Erythroblast (primary cell): ENCODE measurements around the gene SH2D3A.
"Not testable (repeated sequence)": the region's sequence is repeated elsewhere in the genome, so short reads cannot be mapped to it uniquely, and the experiment has no call there.

ENCODE experiments used
- DNase-seq, 2 experiments: peaks; one replicate each; lab custom pipeline; 2025; lab: John Stamatoyannopoulos, UW
- GATA1 ChIP-seq: IDR thresholded peaks from 2 replicates; pipeline ENCODE4 v1.6.1; 2011; ENCODE audit warnings: low read depth, mild to moderate bottlenecking, control low read depth, low read length, moderate library complexity
- POLR2A ChIP-seq: IDR thresholded peaks from 2 replicates; pipeline ENCODE4 v1.6.1; 2011; ENCODE audit warnings: mild to moderate bottlenecking, low read length

The SH2D3A gene

DNA sequence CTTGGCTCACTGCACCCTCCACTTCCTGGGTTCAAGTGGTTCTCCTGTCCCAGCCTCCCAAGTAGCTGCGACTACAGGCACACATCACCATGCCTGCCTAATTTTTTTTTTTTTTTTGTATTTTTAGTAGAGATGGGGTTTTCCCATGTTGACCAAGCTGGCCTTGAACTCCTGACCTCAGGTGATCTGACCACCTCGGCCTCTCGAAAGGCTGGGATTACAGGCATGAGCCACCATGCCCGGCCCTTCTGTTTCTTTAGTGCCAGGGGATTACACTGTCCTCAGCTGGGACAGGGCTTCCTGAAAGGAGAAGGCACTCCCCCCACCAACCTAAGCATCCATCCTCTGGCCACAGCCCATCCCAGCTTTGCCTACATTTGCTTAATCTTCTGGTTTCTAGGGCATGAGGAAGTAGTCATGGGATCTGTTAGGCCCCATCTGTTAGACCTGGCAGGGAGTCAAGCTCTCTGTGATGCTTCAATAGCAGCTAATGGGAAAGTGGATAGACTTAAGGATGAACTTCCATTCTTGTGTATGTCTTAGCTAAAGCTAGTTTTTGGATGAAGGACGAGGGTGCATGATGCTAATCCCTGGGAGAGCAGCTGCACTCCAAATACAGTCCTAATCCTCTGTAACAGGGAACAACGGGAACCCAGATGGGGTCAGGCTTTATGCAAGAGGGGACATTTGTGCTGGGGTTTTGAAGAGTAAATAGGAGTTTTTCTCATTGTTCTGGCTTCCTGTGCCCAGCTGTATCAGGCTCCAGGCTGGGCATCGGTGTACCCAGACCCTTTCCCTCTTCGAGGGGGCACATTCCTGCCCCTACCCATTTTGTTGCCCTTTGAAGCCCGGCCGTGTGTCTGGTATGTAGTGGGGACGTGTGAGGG is 7.8 kb upstream of the SH2D3A start:
- TF ChIP-seq GATA1 (no peak), POLR2A (no peak)
- no peak for DNase-seq

DNA sequence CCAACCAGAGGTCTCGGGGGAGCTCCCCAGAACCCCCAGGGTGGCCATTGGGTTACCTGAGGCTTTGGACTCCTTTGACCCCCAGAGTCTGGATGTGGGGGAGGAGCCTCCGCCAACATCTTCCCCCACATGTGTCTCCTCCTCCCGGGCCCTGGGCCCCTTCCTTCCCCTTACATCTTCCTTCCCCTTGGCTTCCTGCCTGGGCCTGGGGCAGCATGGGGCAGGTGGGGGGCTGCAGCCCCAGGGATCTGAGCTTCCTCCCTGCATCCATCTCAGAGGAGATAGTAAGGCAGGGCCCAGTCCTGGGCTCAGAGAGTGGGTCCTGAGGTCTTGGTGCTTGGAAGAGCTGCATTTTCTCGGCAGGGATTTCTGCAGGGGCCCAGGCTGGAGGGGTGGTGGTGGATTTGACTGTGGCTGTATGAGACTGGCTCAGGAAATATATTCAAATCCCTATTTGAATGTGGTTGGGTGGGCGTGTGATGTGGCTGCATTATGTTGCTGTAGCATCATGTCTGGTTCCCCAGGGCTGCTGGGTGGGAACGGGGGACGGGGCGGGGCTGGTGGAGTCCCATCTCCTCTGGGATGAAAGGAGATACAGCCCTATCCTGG is 6.2 kb upstream of the SH2D3A start:
- no peak for TF ChIP-seq POLR2A
- TF ChIP-seq GATA1 = no peak
- DNase-seq = no peak

DNA sequence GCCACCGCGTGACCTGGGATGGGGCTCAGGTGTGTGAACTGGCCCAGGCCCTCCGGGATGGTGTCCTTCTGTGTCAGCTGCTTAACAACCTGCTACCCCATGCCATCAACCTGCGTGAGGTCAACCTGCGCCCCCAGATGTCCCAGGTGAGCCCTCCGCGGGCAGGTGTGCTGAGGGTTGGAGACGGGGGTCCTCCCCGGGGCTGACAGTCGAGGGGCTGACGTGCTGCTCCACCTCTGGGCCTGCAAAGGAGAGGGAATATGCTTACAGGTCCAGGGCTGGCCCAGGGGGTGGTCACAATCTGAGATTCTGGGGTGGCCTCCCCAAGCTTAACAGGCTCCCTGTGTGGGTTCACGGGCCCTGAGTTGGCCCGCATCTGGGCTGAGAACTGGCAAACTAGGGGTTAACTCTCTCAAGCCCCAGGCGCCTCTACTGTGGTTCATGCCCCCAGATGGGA is 5.7 kb upstream of the SH2D3A start:
- no peak for DNase-seq
- TF ChIP-seq POLR2A (no peak), GATA1 (no peak)

DNA sequence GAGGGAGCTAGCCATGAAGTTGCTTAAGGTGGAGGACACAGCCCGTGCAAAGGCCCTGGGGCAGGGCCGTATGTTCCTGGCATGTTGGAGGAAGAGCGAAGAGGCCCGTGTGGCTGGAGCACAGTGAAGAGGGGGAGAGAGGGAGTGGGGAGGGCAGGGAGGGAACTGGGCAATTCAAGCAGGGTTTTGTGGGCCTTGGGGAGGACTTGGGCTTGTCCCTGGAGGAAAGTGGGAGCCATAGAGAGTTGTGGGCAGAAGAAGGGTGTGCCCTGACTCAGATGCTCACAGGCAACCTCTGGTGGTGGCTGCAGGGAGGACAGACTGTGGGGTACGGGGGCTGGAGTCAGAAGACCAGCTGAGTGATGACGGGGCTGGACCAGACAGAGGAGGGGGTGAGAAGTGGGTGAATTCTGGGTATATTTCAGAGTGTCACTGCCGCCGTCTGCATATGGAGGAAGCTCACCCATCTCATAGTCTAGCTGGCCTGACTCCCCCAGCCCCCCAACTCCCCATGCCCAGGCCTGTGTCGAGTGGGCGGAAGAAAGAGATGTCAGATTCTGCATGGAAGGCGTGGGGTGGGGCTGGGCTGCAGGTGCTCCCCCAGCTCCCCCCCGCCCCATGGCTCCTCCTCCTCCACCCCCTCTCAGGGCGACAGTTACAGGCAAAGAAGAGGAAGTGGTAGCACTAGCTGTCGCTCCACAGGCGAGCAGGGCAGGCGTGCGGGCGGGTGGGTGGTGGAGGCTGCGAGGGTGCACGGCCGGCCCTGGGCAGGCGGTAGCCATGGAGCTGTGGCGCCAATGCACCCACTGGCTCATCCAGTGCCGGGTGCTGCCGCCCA is 5.0 kb upstream of the SH2D3A start, which contains the start of gene VAV1:
TSS of gene VAV1 (plus strand) at position 681 of the 838 bp plus-strand sequence. CDS start at position 781, 100 bp downstream.
- DNase-seq = no peak
- TF ChIP-seq GATA1 = no peak
- no peak for TF ChIP-seq POLR2A

DNA sequence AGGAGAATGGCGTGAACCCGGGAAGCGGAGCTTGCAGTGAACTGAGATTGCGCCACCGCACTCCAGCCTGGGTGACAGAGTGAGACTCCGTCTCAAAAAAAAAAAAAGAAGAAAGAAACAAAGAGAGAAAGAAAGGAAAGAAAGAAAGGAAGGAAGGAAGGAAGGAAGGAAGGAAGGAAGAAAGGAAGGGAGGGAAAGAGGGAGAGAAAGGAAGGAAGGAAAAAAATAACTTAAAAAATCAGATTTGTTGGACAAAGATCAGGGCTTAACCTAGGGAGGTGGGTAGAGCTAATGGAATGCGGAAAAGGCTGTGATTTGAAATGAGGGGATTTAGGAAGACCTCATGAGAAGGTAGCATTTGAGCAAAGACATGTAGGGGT is 4.4 kb upstream of the SH2D3A start:
- DNase-seq = not testable (repeated sequence)

DNA sequence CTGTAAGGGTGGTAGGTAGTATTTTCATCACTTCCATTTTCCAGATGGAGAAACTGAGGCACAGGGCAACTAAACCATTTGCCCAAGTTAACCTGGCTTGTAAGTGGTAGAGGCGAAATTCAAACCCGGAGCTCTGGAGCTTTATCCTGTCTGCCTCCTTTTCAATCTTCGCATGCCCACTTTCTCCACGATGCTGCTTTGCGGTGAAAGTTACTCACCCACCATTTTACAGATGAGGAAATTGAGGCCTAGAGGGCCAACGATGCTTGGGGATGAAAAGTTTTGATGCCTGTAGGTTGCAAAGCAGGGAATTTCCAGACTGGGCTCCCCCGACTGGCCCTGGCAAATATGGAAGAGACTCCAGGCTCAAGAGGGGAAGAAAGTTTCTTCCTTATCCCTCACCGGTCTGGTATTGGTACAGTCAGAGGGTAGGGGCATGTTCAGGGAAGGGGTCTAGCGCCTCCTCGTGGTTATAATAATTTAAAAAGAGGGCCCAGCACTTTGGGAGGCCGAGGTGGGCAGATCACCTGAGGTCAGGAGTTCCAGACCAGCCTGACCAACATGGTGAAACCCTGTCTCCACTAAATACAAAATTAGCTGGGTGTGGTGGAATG is 1.9 kb upstream of the SH2D3A start:
- no peak for TF ChIP-seq GATA1
- TF ChIP-seq POLR2A = no peak
- peak; percentile 40 to 62 for DNase-seq

DNA sequence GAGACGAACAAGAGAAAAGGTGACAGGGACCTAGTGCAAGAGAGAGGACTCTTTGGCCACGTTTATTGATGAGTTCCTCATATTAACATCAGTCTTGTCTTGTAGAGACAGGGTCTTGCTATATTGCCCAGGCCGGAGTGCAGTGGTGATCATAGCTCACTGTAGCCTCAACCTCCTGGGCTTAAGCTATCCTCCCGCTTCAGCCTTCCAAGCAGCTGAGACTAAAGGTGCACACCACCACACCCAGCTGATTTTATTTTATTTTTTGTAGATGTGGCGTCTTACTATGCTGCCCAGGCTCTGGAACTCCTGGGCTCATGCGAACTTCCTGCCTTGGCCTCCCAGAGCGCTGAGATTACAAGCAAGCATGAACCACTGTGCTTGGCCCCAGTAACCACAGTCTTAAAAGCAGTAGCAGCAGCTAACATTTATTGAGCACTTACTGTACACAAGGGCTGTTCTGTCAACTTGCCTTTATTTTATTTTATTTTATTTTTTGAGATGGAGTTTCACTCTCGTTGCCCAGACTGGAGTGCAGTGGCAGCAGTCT is 1.1 kb upstream of the SH2D3A start:
- TF ChIP-seq GATA1 (no peak), POLR2A (no peak)
- DNase-seq = no peak

DNA sequence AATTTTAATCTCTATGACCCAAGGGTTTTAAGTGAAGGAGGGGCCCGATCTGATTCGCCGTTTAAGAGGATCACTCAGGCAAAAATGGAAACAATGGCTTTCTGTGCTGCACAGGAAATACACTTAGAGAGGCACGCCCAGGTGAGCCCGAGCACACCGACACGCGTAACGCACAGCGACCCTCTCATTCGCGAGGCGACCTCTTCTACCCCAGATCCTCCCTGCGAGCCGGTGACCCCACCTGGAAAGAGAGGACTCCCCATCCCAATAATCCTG is 216 bp downstream of the SH2D3A start:
- no peak for DNase-seq
- TF ChIP-seq POLR2A = no peak
- no peak for TF ChIP-seq GATA1

DNA sequence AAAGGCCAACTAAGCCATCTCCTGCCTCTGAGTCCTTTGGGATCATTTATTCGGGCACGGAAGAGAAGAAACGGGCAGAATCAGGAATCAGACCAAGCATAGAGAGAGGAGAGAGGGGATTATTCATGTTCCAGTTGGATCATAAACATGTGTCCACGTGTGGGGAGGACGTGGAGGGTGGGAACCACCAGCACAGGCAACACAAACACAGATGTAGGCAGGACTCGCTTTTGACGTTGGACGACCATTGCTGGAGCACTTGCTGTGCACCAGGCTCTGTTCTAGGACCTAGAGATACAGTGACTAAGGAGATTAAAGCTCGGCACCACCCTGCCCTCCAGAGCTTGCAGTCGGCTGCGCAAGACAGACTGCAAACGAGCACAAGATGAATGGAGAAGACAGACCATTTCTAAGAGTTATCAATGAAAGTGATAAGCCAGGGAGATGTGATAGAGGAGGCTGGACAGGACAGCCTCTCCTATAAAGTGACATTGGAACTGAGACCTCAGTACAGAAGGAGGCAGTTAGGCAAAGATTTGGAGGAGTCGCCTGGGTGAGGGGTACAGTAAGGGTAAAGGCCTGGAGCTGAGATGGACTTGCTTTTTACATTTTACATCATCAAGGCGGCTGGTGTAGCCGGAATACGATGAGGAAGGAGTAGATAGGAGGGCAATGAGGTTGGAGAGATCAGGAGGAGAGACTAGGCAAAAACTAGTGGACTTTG is 716 bp downstream of the SH2D3A start:
- TF ChIP-seq POLR2A (no peak), GATA1 (no peak)
- no peak for DNase-seq

DNA sequence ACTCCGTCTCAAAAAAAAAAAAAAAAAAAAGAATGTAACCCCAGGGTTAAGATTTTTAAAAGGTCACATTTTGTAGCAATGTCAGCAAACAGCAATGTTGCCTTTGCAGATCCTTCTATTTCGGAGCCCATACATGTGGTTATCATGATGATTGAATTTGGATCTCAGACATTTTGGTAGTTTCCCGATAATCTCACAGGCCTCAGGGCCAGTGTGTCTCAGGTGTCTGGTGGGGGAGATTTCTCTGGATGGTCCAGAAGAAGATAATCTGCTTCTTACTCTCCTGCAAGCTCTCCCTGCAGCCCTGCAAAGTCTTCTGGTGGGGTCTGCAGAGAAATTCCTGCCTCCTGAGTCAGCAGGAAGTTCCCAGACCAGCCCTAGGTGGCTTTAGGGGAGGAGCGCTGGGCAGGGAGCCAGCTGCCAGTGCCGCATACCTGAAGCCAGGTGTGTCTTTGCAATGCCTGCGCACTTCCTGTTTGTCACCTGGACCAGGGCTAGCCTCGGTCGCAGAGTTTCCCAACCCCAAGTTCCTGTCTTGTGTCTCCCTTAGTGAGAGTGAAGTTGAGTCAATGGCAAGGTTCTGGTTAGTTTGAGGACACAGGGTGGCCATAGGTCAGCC is 1.4 kb downstream of the SH2D3A start:
- no peak for DNase-seq
- TF ChIP-seq POLR2A (no peak), GATA1 (no peak)

DNA sequence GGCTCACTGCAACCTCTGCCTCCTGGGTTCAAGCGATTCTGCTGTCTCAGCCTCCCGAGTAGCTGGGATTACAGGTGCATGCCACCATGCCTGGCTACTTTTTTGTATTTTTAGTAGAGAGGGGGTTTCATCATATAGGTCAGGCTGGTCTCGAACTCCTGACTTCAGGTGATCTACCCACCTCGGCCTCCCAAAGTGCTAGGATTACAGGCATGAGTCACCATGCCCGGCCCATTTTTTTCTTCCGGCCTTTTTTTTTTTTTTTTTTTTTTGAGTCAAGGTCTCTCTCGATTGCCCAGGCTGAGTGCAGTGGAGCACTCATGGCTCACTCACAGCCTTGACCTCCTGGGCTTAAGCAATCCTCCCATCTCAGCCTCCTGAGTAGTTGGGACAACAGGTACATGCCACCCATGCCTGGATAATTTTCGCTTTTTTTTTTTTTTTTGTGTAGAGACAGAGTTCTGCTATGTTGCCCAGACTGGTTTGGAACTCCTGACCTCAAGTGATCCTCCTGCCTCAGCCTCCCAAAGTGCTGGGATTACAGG is 4.9 kb downstream of the SH2D3A start:
- not testable (repeated sequence) for DNase-seq

DNA sequence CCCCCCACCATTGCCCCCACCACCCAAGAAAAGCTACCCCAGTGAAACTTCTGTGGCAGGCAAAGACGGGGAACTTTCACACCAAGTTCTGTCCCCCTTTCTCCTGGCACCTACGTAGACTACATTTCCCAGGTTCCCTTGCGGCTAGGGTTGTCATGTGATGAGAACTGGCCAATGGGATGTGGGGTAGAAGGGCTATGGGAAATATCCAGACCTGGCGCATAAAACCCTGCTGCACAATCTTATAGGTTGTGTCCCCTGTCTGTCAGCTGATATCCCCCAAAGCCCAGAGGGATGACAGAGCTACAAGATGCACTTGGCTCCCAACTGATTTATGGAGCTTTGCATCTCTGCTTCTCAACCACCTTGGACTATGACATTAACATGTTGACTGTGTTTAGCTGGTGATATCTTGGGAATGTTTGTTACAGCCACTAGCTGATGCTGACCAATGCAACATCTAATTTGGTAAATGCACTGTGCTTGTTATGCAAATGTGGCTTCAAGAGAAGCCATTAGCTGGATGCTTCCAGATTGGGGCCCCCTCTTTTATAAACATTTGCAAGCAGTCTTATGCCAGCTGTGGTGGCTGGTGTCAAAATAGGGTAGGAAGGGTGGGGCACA is 6.1 kb downstream of the SH2D3A start:
- no peak for TF ChIP-seq GATA1
- TF ChIP-seq POLR2A = no peak
- DNase-seq = no peak
